CD8-positive, alpha-beta memory T cell (primary cell): Measurements from ENCODE around the gene EIF4ENIF1. TPM values are rescaled to one million over a fixed set of nuclear protein-coding genes. Genes with fewer than 3 reads are reported as not detected.

Experiments used
- CTCF ChIA-PET: fragments of 350-600 bp; sonication (Branson Sonifier 250); formaldehyde crosslinking; loops from one replicate; lab custom pipeline; 2021; ENCODE audit warnings: antibody characterized with exemption; lab: Charles Lee
- POLR2A ChIA-PET: fragments of 350-600 bp; sonication (Branson Sonifier 250); formaldehyde crosslinking; loops from one replicate; lab custom pipeline; 2021; ENCODE audit warnings: antibody characterized with exemption; lab: Charles Lee
- DNase-seq, 5 donors: peaks; one replicate each; pipeline versions ENCODE4 v3.0.0 to v3.0.0-alpha.2; 2020 to 2022; ENCODE audit warnings: mixed read lengths in 1 of 5
- H3K27ac ChIP-seq: one replicate; pipeline ENCODE4 v1.7.0; 2013; ENCODE audit warnings: low read depth, mild to moderate bottlenecking, low read length, moderate library complexity
- H3K27me3 ChIP-seq: 2 replicates; pipeline ENCODE4 v1.7.0; 2013; ENCODE audit warnings: low read length, mild to moderate bottlenecking; ENCODE audit not compliant: insufficient read depth, poor library complexity, severe bottlenecking
- H3K36me3 ChIP-seq: 2 replicates; pipeline ENCODE4 v1.7.0; 2013; ENCODE audit warnings: mild to moderate bottlenecking, low read length, moderate library complexity; ENCODE audit not compliant: insufficient read depth
- H3K4me1 ChIP-seq: 2 replicates; pipeline ENCODE4 v1.7.0; 2013; ENCODE audit warnings: mild to moderate bottlenecking, low read length, moderate library complexity; ENCODE audit not compliant: insufficient read depth
- H3K4me3 ChIP-seq: 2 replicates; pipeline ENCODE4 v1.7.0; 2013; ENCODE audit warnings: mild to moderate bottlenecking, low read length
- H3K9me3 ChIP-seq: 2 replicates; pipeline ENCODE4 v1.7.0; 2013; ENCODE audit warnings: mild to moderate bottlenecking, low read length
- H3K27ac Mint-ChIP-seq, 8 donors: one replicate each; pipeline ENCODE4 v1.8.0; 2020 to 2021; ENCODE audit warnings: mixed read lengths in 8 of 8, mild to moderate bottlenecking in 6 of 8, inconsistent platforms in 3 of 8, moderate library complexity in 3 of 8
- H3K27me3 Mint-ChIP-seq, 2 donors: one replicate each; pipeline ENCODE4 v1.8.0; 2020 to 2021; ENCODE audit warnings: mixed read lengths in 2 of 2, mild to moderate bottlenecking in 1 of 2, moderate library complexity in 1 of 2
- H3K36me3 Mint-ChIP-seq, 3 donors: one replicate each; pipeline ENCODE4 v1.8.0; 2020 to 2021; ENCODE audit warnings: mixed read lengths in 3 of 3, inconsistent platforms in 1 of 3, mild to moderate bottlenecking in 1 of 3
- H3K4me1 Mint-ChIP-seq, 3 donors: one replicate each; pipeline ENCODE4 v1.8.0; 2020 to 2021; ENCODE audit warnings: mixed read lengths in 3 of 3, inconsistent platforms in 1 of 3, mild to moderate bottlenecking in 1 of 3
- H3K4me3 Mint-ChIP-seq, 7 donors: one replicate each; pipeline ENCODE4 v1.8.0; 2020 to 2021; ENCODE audit warnings: mixed read lengths in 7 of 7, mild to moderate bottlenecking in 6 of 7, moderate library complexity in 4 of 7, inconsistent platforms in 2 of 7
- H3K9me3 Mint-ChIP-seq, 5 donors: one replicate each; pipeline ENCODE4 v1.8.0; 2020 to 2022; ENCODE audit warnings: mixed read lengths in 5 of 5, mild to moderate bottlenecking in 3 of 5, moderate library complexity in 2 of 5, inconsistent platforms in 1 of 5
- polyA plus RNA-seq: library from polyadenylated mRNA; unstranded; fragments of 300-500 nt; fragmentation: Illumina TruSeq; gene quantifications from one replicate; pipeline ENCODE4 v1.2.3, GENCODE V29; 2021
- total RNA-seq, 2 experiments: library from RNA; stranded (reverse); gene quantifications; one replicate each; pipeline ENCODE4 v1.2.3, GENCODE V29; 2021

Gene EIF4ENIF1
- total and polyA plus RNA-seq, 3 experiments from 2014 or later, result 14.0 to 53.5 (median 52.1) TPM

DNA sequence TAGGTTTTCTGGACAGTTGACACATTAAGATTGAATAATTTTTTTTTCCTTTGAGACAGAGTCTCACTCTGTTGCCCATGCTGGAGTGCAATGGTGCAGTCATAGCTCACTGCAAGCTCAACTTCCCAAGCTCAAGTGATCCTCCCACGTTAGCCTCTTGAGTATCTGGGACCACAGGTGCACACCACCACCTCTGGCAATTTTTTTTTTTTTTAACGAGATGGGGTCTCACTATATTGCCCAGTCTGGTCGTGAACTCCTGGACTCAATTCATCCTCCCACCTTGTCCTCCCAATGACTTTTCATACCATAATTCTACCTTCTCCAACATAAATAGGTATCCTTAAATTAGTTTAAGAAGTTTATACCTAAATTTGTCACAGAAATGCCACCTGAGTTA, 8.5 kb downstream of the EIF4ENIF1 start:
- H3K9me3 Mint-ChIP-seq, result no peaks in the 10 kb centered on the region
- peak overlapping the region in 1 of 8 donors; percentile 6 for H3K27ac Mint-ChIP-seq

GRCh38 chr22:31477329-31477728, 12.3 kb downstream of the EIF4ENIF1 start:
- peaks cover 2 to 68% (median 10%) of the 10 kb centered on the region in 3 donors for H3K36me3 Mint-ChIP-seq

More for the DNA sequence above, 8.5 kb downstream of the EIF4ENIF1 start:
- H3K4me3 Mint-ChIP-seq, result no peak overlapping the region
- H3K27me3 Mint-ChIP-seq, result no peaks in the 10 kb centered on the region
- no peaks in the 10 kb centered on the region for H3K4me1 ChIP-seq
- ChIA-PET POLR2A (no interaction called here), CTCF (no interaction called here)
- no peak overlapping the region for H3K4me3 ChIP-seq
- DNase-seq, result no peak
- H3K4me1 Mint-ChIP-seq, result peaks cover 22 to 48% (median 36%) of the 10 kb centered on the region in 3 donors
- H3K36me3 ChIP-seq, result peaks cover 8% of the 10 kb centered on the region
- H3K9me3 ChIP-seq, result no peaks in the 10 kb centered on the region
- H3K27ac ChIP-seq, result no peak overlapping the region
- H3K36me3 Mint-ChIP-seq, result peaks cover 8 to 78% (median 19%) of the 10 kb centered on the region in 3 donors
- H3K27me3 ChIP-seq, result no peaks in the 10 kb centered on the region

DNA sequence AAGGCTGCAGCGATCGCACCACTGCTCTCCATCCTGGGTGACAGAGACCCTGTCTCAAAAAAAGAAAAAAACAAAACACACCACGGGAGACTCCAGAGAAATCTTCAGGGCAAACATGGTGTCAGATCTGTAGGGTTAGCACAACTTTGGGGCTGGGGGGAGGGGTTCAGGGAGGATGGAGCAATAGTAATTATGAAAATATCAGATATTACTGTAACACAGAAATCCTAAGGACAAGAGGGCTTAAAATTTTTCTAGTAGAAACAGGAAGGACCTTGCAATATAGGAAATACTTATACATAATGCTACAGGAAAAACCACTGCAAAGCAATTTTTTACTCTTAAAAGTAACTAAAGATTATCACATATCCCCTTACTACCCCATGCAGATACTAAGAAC, 13.8 kb downstream of the EIF4ENIF1 start:
- POLR2A ChIA-PET, result no interaction called here
- DNase-seq, result no peak
- no peak overlapping the region for H3K4me3 ChIP-seq
- Mint-ChIP-seq H3K4me3 (no peak overlapping the region), H3K36me3 (peaks cover 2 to 64% (median 14%) of the 10 kb centered on the region in 3 donors), H3K9me3 (no peaks in the 10 kb centered on the region), H3K27me3 (no peaks in the 10 kb centered on the region), H3K4me1 (peaks cover 13 to 40% (median 37%) of the 10 kb centered on the region in 3 donors), H3K27ac (peak overlapping the region in 1 of 8 donors; percentile 35)
- CTCF ChIA-PET, result no interaction called here
- H3K27me3 ChIP-seq, result no peaks in the 10 kb centered on the region
- no peak overlapping the region for H3K27ac ChIP-seq
- no peaks in the 10 kb centered on the region for H3K4me1 ChIP-seq
- H3K36me3 ChIP-seq, result no peaks in the 10 kb centered on the region
- no peaks in the 10 kb centered on the region for H3K9me3 ChIP-seq

More at GRCh38 chr22:31477329-31477728, 12.3 kb downstream of the EIF4ENIF1 start:
- POLR2A ChIA-PET, result no interaction called here
- CTCF ChIA-PET, result no interaction called here
- no peak overlapping the region for H3K27ac Mint-ChIP-seq
- H3K4me1 ChIP-seq, result no peaks in the 10 kb centered on the region
- H3K4me3 Mint-ChIP-seq, result no peak overlapping the region
- H3K9me3 ChIP-seq, result no peaks in the 10 kb centered on the region
- no peak overlapping the region for H3K27ac ChIP-seq
- H3K27me3 Mint-ChIP-seq, result no peaks in the 10 kb centered on the region
- H3K4me3 ChIP-seq, result no peak overlapping the region
- no peaks in the 10 kb centered on the region for H3K9me3 Mint-ChIP-seq
- H3K27me3 ChIP-seq, result no peaks in the 10 kb centered on the region
- H3K36me3 ChIP-seq, result peaks cover 8% of the 10 kb centered on the region
- no peak for DNase-seq
- peaks cover 14 to 43% (median 36%) of the 10 kb centered on the region in 3 donors for H3K4me1 Mint-ChIP-seq

GRCh38 chr22:31474743-31475142, 14.9 kb downstream of the EIF4ENIF1 start:
- Histone ChIP-seq H3K27ac (no peak overlapping the region), H3K27me3 (no peaks in the 10 kb centered on the region), H3K9me3 (no peaks in the 10 kb centered on the region), H3K36me3 (no peaks in the 10 kb centered on the region), H3K4me1 (no peaks in the 10 kb centered on the region), H3K4me3 (no peak overlapping the region)
- H3K27ac Mint-ChIP-seq, result no peak overlapping the region
- ChIA-PET POLR2A (no interaction called here), CTCF (no interaction called here)
- peaks cover 13 to 40% (median 37%) of the 10 kb centered on the region in 3 donors for H3K4me1 Mint-ChIP-seq
- H3K27me3 Mint-ChIP-seq, result no peaks in the 10 kb centered on the region
- H3K4me3 Mint-ChIP-seq, result no peak overlapping the region
- H3K36me3 Mint-ChIP-seq, result peaks cover 2 to 57% (median 14%) of the 10 kb centered on the region in 3 donors
- H3K9me3 Mint-ChIP-seq, result no peaks in the 10 kb centered on the region
- no peak for DNase-seq

GRCh38 chr22:31465307-31465706, 24.3 kb downstream of the EIF4ENIF1 start:
- ChIA-PET CTCF (no interaction called here), POLR2A (interaction anchor here (0.6 kb wide), 1 partner anchor 25 kb away, joined by 3 read pairs; no protein-coding TSS in a partner anchor)
- Histone ChIP-seq H3K36me3 (peaks cover 16% of the 10 kb centered on the region), H3K9me3 (no peaks in the 10 kb centered on the region), H3K27me3 (no peaks in the 10 kb centered on the region), H3K4me3 (no peak overlapping the region), H3K4me1 (no peaks in the 10 kb centered on the region), H3K27ac (no peak overlapping the region)
- Mint-ChIP-seq H3K36me3 (peaks cover 4 to 78% (median 18%) of the 10 kb centered on the region in 3 donors), H3K9me3 (no peaks in the 10 kb centered on the region), H3K27me3 (no peaks in the 10 kb centered on the region), H3K4me3 (no peak overlapping the region), H3K27ac (no peak overlapping the region), H3K4me1 (peaks cover 0 to 4% (median 0%) of the 10 kb centered on the region in 3 donors)
- no peak for DNase-seq

GRCh38 chr22:31461699-31462098, 27.9 kb downstream of the EIF4ENIF1 start:
- Histone ChIP-seq H3K36me3 (peaks cover 36% of the 10 kb centered on the region), H3K4me1 (no peaks in the 10 kb centered on the region), H3K9me3 (no peaks in the 10 kb centered on the region), H3K27me3 (no peaks in the 10 kb centered on the region), H3K4me3 (no peak overlapping the region), H3K27ac (no peak overlapping the region)
- POLR2A ChIA-PET, result no interaction called here
- peak overlapping the region in 4 of 8 donors; percentile 23 to 66 (median 52) for H3K27ac Mint-ChIP-seq
- H3K4me3 Mint-ChIP-seq, result no peak overlapping the region
- no peak for DNase-seq
- no peaks in the 10 kb centered on the region for H3K4me1 Mint-ChIP-seq
- peaks cover 8 to 81% (median 20%) of the 10 kb centered on the region in 3 donors for H3K36me3 Mint-ChIP-seq
- H3K27me3 Mint-ChIP-seq, result no peaks in the 10 kb centered on the region
- CTCF ChIA-PET, result interaction anchor here (0.6 kb wide), 1 partner anchor 38 kb away, joined by 3 read pairs; no protein-coding TSS in a partner anchor
- H3K9me3 Mint-ChIP-seq, result no peaks in the 10 kb centered on the region

DNA sequence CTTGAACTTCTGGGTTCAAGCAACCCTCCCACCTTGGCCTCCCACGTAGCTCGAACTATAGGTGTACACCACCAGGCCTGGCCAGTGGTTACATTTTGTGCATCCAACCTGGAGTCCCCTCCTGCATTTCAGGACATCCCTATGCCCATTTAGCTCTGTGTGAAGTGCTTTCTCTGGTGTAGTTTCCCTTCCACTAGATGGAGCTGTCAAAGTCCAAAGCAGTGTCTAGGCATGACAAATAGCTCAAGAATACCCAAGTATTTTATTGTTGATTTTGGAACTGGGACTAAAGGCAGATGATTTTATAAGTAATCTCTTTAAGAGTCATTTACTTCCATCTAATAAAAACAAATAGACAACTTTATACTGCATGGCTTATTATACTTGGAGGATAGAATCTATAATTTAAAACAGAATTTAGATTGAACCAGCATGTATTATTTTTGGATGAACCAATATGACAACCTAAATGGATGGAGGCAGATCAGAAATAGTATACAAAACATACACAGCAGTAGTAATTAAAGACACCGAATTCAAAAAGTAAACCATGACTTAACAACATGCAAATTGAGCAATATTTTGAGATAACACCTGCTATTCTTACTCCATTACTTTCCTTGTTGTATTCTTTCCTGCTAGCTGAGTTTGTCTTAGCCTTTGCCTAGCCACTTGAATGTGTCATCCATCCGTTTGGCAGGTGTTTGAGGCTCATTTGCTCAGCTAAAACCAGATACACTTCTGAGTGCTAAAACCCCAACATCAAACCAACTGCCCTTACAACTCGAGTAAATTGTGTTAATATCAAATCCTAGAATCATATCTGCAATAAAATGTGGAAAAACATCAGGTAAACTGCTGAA, 37.7 kb downstream of the EIF4ENIF1 start:
- Mint-ChIP-seq H3K27ac (peak overlapping the region in 4 of 8 donors; percentile 12 to 30 (median 16)), H3K9me3 (no peaks in the 10 kb centered on the region), H3K36me3 (peaks cover 0 to 67% (median 8%) of the 10 kb centered on the region in 3 donors), H3K4me1 (peaks cover 0 to 1% (median 0%) of the 10 kb centered on the region in 3 donors), H3K4me3 (no peak overlapping the region), H3K27me3 (no peaks in the 10 kb centered on the region)
- H3K27ac ChIP-seq, result no peak overlapping the region
- no peaks in the 10 kb centered on the region for H3K4me1 ChIP-seq
- no peaks in the 10 kb centered on the region for H3K9me3 ChIP-seq
- CTCF ChIA-PET, result interaction anchor here (0.6 to 1.9 kb wide), 8 partner anchors 12 to 186 kb away, joined by 3 to 8 read pairs (median 4); no protein-coding TSS in a partner anchor
- H3K36me3 ChIP-seq, result peaks cover 20% of the 10 kb centered on the region
- peak in 2 of 5 donors; percentile 10 to 21 for DNase-seq
- H3K4me3 ChIP-seq, result no peak overlapping the region
- no peaks in the 10 kb centered on the region for H3K27me3 ChIP-seq
- POLR2A ChIA-PET, result interaction anchor here (0.7 to 1.5 kb wide), 2 partner anchors 178 to 494 kb away, joined by 4 to 6 read pairs; no protein-coding TSS in a partner anchor

DNA sequence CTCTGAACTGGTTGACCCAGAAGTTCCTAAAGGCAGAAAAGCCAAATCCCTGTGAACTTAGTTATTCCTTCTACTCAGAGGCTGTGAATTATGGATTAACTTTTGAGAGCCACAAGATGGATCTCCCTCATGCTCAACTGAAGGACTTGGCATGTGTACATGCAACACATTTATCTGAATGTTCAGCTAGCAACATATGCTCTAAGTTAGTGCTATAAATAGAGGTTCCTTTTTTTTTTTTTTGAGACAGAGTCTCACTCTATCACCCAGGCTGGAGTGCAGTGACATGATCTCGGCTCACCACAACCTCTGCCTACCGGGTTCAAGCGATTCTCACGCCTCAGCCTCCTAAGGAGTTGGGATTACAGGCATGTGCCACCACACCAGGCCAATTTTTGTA, 40.1 kb downstream of the EIF4ENIF1 start:
- POLR2A ChIA-PET, result no interaction called here
- peak overlapping the region in 2 of 8 donors; percentile 12 to 26 for H3K27ac Mint-ChIP-seq
- H3K27me3 Mint-ChIP-seq, result no peaks in the 10 kb centered on the region
- no peak overlapping the region for H3K4me3 ChIP-seq
- no peaks in the 10 kb centered on the region for H3K9me3 Mint-ChIP-seq
- H3K4me3 Mint-ChIP-seq, result no peak overlapping the region
- peaks cover 27% of the 10 kb centered on the region for H3K36me3 ChIP-seq
- no peaks in the 10 kb centered on the region for H3K9me3 ChIP-seq
- peaks cover 0 to 1% (median 0%) of the 10 kb centered on the region in 3 donors for H3K4me1 Mint-ChIP-seq
- no peak overlapping the region for H3K27ac ChIP-seq
- no peaks in the 10 kb centered on the region for H3K27me3 ChIP-seq
- H3K36me3 Mint-ChIP-seq, result peaks cover 0 to 70% (median 7%) of the 10 kb centered on the region in 3 donors
- CTCF ChIA-PET, result no interaction called here
- DNase-seq, result no peak
- H3K4me1 ChIP-seq, result no peaks in the 10 kb centered on the region
